Measurements from ENCODE around the gene SSTR5.

Gene SSTR5

DNA sequence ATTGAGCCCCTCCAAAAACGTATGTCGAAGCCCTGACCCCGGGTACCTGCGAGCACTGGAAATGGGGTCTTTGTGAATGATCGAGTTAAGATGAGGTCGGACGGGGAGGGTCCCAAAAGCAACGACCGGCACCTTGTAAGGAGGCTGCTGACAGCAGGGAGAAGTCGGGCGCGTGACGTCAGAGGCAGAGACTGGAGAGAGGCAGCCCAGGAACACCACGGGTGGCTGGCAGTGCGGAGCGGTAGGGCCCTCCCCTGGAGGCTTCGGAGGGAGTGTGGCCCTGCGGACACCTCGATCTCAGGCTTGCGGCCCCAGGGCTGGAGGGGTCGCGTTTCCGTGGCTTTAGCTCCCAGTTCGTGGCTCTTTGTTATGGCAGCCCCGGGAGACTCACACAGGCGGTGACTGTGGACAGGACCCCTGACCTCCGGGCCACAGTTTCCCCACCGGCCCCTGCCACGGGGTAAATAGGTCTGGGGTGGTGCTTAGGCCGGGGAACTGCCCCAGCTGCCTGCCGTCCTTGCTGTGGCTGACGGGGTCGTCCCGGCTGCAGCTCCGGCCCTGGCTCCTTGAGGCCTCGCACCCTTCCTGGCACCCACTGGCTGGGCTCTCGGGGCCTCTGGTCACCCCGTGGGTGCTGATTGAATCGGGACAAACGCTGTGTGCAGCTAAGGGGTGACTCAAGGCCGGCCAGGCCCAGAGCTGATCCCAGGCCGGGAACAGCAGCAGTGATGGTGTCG lies 10.6 kb upstream of the SSTR5 start:
- H3K9ac ChIP-seq = no peak overlapping the region
- H3K27ac ChIP-seq = no peak overlapping the region
- H3K27me3 ChIP-seq = peaks cover 30 to 66% (median 52%) of the 10 kb centered on the region in 11 experiments
- no peak overlapping the region for H3K4me2 ChIP-seq
- no peaks in the 10 kb centered on the region; a peak in 2 of 20 replicates for H3K4me1 ChIP-seq
- peaks cover 0 to 45% (median 0%) of the 10 kb centered on the region in 11 experiments; a peak in 9 of 22 replicates for H4K20me1 ChIP-seq
- no peak for TF ChIP-seq Cebpa-rat (IDR thresholded peaks at IDR 0.05)
- no peak overlapping the region for H3K4me3 ChIP-seq
- no peaks in the 10 kb centered on the region for H3K36me3 ChIP-seq
- peaks cover 19 to 33% (median 27%) of the 10 kb centered on the region in 11 experiments for H3K9me3 ChIP-seq (replicated peaks in 1 of 11)

DNA sequence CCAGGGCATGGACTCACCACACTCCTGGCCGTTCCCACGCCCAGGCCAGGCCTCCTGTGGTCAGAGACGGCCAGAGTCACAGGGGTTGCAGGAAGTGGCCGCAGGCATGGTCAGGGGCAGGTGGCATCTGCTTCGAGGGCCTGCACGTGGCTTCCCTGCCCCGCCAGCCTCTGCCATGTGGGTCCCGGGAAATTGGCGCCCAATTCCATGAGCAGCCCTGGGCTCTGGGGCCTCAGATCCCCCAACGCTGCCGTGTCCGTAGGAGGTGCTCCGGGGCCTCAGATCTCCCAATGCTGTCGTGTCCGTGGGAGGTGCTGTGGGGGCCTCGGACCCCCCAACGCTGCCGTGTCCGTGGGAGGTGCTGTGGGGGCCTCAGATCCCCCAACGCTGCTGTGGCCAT lies 9.7 kb upstream of the SSTR5 start:
- Histone ChIP-seq H3K4me1 (peaks cover 0 to 7% (median under 1%) of the 10 kb centered on the region in 10 experiments; a peak in 7 of 20 replicates), H3K27ac (no peak overlapping the region), H3K27me3 (peaks cover 34 to 67% (median 56%) of the 10 kb centered on the region in 11 experiments), H3K4me2 (no peak overlapping the region), H3K9ac (no peak overlapping the region), H3K4me3 (no peak overlapping the region), H4K20me1 (peaks cover 0 to 55% (median under 1%) of the 10 kb centered on the region in 11 experiments; a peak in 11 of 22 replicates), H3K36me3 (no peaks in the 10 kb centered on the region), H3K9me3 (replicated peaks in 1 of 11) (peaks cover 14 to 24% (median 19%) of the 10 kb centered on the region in 11 experiments)
- no peak for TF ChIP-seq Cebpa-rat (IDR thresholded peaks at IDR 0.05)

DNA sequence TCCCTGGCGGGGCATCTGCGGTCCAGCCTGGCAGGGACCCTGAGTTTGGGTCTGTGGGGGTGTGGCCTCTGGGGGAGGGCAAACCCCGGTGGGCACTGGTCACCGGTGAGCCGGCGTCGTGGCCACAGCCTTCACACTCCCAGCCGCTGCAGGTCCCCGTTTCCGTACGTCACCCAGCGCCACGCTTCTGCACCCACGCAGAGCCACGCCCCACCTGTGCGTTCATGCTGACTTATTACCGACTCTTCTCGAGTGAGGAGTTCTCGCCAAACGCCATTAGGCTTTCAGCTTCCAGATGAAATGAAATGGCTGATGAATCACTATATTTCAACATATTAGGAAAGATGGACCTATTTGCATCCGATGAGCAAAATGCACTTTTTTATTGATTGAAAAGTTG lies 8.8 kb upstream of the SSTR5 start:
- no peaks in the 10 kb centered on the region for H3K36me3 ChIP-seq
- H3K9ac ChIP-seq = no peak overlapping the region
- H3K4me2 ChIP-seq = no peak overlapping the region
- H3K27me3 ChIP-seq = peaks cover 42 to 70% (median 64%) of the 10 kb centered on the region in 11 experiments
- H4K20me1 ChIP-seq = peaks cover 0 to 62% (median 7%) of the 10 kb centered on the region in 11 experiments; a peak in 12 of 22 replicates
- H3K4me3 ChIP-seq = no peak overlapping the region
- H3K27ac ChIP-seq = no peak overlapping the region
- peaks cover 8 to 17% (median 13%) of the 10 kb centered on the region in 11 experiments for H3K9me3 ChIP-seq (replicated peaks in 1 of 11)
- no peak for TF ChIP-seq Cebpa-rat (IDR thresholded peaks at IDR 0.05)
- H3K4me1 ChIP-seq = peaks cover 0 to 15% (median 9%) of the 10 kb centered on the region in 10 experiments; a peak in 14 of 20 replicates

DNA sequence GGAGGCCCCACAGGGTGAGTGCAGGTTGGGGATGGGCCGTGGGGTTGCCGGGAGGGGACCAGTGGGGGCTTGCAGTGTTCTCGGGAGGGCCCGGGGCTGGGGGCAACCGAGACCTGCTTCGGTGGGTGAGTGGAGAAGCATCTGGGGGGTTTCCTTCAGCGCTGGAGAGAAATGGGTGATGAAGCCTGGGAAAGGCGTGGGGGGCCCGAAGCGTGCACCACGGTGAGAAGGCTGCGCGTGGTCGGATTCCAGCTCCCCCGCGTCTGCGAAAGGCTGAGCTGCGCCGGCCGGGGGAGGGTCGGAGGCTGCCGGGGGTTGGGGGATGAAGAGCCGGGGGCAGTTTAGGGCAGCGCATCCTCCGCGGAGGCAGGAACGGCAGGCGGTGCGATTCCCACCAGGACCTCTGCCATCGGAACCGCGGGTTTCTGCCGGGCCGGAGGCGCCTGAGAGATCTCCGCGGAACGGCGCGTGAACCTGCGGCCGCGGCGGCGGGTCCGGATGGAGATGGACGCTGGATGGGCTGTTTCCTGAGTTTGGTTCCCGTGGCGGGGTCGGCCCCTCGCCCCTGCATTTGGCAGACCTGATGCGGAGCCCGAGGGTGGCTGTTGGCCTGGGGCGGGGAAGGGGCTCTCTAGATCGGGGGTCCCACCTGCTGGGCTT lies 6.9 kb upstream of the SSTR5 start:
- Histone ChIP-seq H3K9ac (no peak overlapping the region), H3K4me3 (no peak overlapping the region), H3K9me3 (replicated peaks in 1 of 11) (no peaks in the 10 kb centered on the region), H3K4me1 (peaks cover 0 to 25% (median 15%) of the 10 kb centered on the region in 10 experiments; a peak in 14 of 20 replicates), H3K27ac (no peak overlapping the region), H3K36me3 (no peaks in the 10 kb centered on the region), H3K4me2 (no peak overlapping the region), H4K20me1 (peaks cover 0 to 81% (median 17%) of the 10 kb centered on the region in 11 experiments; a peak in 13 of 22 replicates), H3K27me3 (peaks cover 60 to 87% (median 80%) of the 10 kb centered on the region in 11 experiments)
- no peak for TF ChIP-seq Cebpa-rat (IDR thresholded peaks at IDR 0.05)

DNA sequence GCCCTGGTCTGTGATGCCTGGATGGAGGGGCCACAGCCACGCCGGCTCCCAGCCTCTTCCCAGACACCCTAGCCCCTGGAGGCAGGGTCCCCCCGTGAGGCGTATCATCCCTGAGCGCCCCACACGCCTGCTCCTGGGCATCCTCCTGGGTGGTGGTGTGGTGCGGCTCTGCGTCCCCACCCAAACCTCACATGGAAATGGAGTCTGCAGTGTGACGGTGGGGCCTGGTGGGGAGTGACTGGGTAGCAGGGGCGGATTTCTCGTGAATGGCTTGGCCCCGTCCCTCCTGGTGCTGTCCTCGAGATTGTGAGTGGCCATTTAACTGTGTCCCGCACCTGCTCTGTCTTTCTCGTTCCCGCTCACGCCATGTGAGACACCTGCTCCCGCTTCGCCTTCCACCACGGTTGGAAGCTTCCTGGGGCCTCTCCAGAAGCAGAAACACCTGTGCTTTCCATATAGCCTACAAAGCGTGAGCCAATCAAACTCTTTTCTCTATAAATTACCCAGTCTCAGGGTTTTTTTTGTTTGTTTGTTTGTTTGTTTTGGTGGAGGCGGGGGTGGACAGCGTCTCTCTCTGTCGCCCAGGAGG lies 5.9 kb upstream of the SSTR5 start:
- H3K36me3 ChIP-seq = no peaks in the 10 kb centered on the region

DNA sequence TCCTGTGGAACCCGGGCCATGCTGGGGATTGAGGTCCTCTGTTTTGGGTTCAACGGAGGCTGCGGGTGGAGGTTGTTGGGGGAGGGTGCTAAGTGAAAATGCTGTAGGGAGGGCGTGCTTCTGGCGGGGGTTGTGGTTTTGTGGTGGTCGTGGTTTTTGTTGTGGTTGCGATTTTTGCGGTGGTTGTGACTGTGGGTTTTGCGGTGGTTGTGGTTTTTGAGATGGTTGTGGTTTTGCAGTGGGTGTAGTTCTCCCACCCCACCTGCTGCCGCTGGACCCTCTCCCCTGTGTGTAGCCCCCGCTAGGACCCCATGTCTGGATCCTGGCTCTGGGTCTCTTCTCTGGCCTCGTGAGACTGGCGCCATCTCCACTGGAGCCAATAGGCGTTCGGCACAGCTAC lies 4.9 kb upstream of the SSTR5 start:
- Histone ChIP-seq H3K9me3 (replicated peaks in 1 of 11) (no peaks in the 10 kb centered on the region), H4K20me1 (peaks cover 0 to 82% (median 18%) of the 10 kb centered on the region in 11 experiments; a peak in 13 of 22 replicates), H3K27me3 (peaks cover 79 to 100% (median 99%) of the 10 kb centered on the region in 11 experiments), H3K4me2 (peak overlapping the region in 4 of 11 experiments; percentile 47 to 60 (median 53); a peak in 6 of 22 replicates), H3K4me1 (peaks cover 0 to 26% (median 15%) of the 10 kb centered on the region in 10 experiments; a peak in 14 of 20 replicates), H3K9ac (no peak overlapping the region), H3K27ac (no peak overlapping the region), H3K4me3 (no peak overlapping the region), H3K36me3 (no peaks in the 10 kb centered on the region)
- TF ChIP-seq Cebpa-rat (IDR thresholded peaks at IDR 0.05) = no peak

More for the DNA sequence above, 5.9 kb upstream of the SSTR5 start:
- Histone ChIP-seq H3K4me3 (no peak overlapping the region), H4K20me1 (peaks cover 0 to 85% (median 18%) of the 10 kb centered on the region in 11 experiments; a peak in 13 of 22 replicates), H3K27ac (no peak overlapping the region), H3K9ac (no peak overlapping the region), H3K27me3 (peaks cover 71 to 97% (median 91%) of the 10 kb centered on the region in 11 experiments), H3K4me1 (peaks cover 0 to 26% (median 15%) of the 10 kb centered on the region in 10 experiments; a peak in 14 of 20 replicates), H3K4me2 (no peak overlapping the region), H3K9me3 (replicated peaks in 1 of 11) (no peaks in the 10 kb centered on the region)
- TF ChIP-seq Cebpa-rat (IDR thresholded peaks at IDR 0.05) = no peak

DNA sequence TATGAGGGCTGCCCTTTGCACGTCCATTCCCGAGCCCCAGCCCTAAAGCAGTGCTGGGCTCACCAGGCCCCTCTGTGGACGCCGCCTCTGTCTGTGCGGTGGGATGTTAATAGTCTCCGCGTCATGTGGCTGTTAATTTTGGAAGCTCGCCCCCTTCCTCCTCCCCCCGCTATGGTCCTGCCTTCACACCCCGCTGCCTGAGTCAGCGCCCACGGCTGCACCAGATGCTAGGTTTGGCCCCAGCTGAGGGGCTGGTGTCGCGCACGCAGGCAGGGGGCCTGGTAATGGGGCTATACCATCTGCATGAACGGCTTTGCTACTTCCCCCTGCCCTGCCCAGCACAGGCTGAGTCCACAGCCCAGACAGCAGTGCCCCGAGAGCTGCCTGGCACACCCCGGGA lies 4.1 kb upstream of the SSTR5 start:
- Histone ChIP-seq H3K27ac (no peak overlapping the region), H3K4me3 (no peak overlapping the region), H3K27me3 (peaks cover 87 to 100% (median 99%) of the 10 kb centered on the region in 11 experiments), H3K9me3 (replicated peaks in 1 of 11) (no peaks in the 10 kb centered on the region), H3K4me2 (peak overlapping the region in 8 of 11 experiments; percentile 13 to 61 (median 47); a peak in 13 of 22 replicates), H4K20me1 (peaks cover 0 to 80% (median 18%) of the 10 kb centered on the region in 11 experiments; a peak in 13 of 22 replicates), H3K4me1 (peaks cover 0 to 26% (median 15%) of the 10 kb centered on the region in 10 experiments; a peak in 14 of 20 replicates), H3K9ac (no peak overlapping the region), H3K36me3 (no peaks in the 10 kb centered on the region)
- no peak for TF ChIP-seq Cebpa-rat (IDR thresholded peaks at IDR 0.05)

DNA sequence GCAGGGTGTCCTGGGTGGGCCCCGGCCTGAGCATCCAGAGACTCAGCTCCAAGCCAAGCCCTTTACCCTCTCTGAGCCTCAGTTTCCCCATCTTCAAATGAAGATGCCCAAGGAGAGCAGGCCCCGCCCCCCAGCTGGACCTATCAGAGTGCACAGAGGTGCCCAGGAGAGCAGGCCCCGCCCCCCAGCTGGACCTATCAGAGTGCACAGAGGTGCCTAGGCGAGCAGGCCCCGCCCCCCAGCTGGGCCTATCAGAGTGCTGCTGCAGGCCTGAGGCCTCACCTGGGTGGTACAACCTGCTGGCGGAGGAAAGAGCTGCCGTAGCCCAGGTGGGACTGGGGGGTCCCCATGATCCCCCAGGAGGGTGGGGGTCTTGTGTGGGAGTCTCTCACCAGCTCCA lies 3.4 kb upstream of the SSTR5 start:
- peaks cover 90 to 100% (median 99%) of the 10 kb centered on the region in 11 experiments for H3K27me3 ChIP-seq
- H3K27ac ChIP-seq = no peak overlapping the region
- H3K36me3 ChIP-seq = no peaks in the 10 kb centered on the region
- H3K4me2 ChIP-seq = peak overlapping the region in 8 of 11 experiments; percentile 13 to 61 (median 47); a peak in 13 of 22 replicates
- H3K9me3 ChIP-seq (replicated peaks in 1 of 11) = no peaks in the 10 kb centered on the region
- peaks cover 0 to 80% (median 23%) of the 10 kb centered on the region in 11 experiments; a peak in 14 of 22 replicates for H4K20me1 ChIP-seq
- no peak for TF ChIP-seq Cebpa-rat (IDR thresholded peaks at IDR 0.05)
- no peak overlapping the region for H3K4me3 ChIP-seq
- H3K4me1 ChIP-seq = peaks cover 0 to 26% (median 15%) of the 10 kb centered on the region in 10 experiments; a peak in 14 of 20 replicates
- H3K9ac ChIP-seq = no peak overlapping the region

Data from BLaER1 treated with 17β-estradiol and CSF1 and Interleukin-3, amounts not matched to agents 10 nM and 100 nM (cell line).